ENCODE measurements around the gene DUOX2.

Gene DUOX2

DNA sequence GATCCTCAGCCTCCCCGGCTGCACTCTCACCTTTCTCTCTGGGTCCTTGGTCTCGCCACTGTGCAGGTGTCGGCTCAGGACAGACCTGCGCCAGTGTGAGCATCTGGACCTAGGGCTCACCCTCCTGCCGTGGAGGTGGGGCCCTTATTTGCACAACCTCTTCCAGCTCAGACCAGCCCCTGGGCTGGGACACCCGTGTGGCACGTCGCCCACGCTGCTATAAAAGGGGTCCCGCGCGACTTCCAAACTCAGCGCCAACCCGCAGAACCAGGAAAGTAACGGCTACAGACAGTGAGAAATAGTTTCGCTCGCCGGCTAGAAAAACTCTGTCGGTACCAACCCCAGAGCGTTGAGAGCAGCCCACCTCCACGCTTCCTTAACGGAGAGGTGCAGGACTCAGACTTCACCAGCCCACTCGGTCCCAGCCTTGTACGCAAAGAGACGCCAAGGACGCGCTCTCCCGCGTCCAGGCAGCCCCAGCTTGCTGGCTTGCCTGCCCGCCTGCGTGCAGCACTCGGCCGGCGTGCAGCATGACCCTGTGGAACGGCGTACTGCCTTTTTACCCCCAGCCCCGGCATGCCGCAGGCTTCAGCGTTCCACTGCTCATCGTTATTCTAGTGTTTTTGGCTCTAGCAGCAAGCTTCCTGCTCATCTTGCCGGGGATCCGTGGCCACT is at the start of gene DUOX2, which contains the start of gene DUOXA2:
Gene DUOX2, minus strand, starts transcription at position 97 of the 675 bp plus-strand sequence. CDS start 761 bp downstream, outside the sequence.
Gene DUOXA2, plus strand, starts transcription at position 251 of the 675 bp plus-strand sequence. Its CDS starts 280 bp downstream, at position 531.
- no peak for DNase-seq (ENCODE audit: low read depth in 2 of 2)
- no peak within 1 kb of the TSS for H3K4me3 ChIP-seq (replicated peaks in 1 of 2; ENCODE audit: low read depth in 2 of 2, low read length in 2 of 2)
- TF ChIP-seq, protein P1, sequence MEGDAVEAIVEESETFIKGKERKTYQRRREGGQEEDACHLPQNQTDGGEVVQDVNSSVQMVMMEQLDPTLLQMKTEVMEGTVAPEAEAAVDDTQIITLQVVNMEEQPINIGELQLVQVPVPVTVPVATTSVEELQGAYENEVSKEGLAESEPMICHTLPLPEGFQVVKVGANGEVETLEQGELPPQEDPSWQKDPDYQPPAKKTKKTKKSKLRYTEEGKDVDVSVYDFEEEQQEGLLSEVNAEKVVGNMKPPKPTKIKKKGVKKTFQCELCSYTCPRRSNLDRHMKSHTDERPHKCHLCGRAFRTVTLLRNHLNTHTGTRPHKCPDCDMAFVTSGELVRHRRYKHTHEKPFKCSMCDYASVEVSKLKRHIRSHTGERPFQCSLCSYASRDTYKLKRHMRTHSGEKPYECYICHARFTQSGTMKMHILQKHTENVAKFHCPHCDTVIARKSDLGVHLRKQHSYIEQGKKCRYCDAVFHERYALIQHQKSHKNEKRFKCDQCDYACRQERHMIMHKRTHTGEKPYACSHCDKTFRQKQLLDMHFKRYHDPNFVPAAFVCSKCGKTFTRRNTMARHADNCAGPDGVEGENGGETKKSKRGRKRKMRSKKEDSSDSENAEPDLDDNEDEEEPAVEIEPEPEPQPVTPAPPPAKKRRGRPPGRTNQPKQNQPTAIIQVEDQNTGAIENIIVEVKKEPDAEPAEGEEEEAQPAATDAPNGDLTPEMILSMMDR (IDR thresholded peaks at IDR 0.05; ENCODE audit: low read depth, low read length), result no peak

DNA sequence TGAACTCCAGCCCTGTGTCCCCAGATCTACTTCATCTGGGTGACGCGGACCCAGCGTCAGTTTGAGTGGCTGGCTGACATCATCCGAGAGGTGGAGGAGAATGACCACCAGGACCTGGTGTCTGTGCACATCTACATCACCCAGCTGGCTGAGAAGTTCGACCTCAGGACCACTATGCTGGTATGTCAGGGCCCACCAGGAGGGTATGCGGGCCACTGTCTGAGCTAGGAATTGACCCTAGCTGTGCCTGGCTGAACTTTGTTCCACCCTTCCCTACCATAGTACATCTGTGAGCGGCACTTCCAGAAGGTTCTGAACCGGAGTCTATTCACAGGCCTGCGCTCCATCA is 49.5 kb upstream of the DUOX2 start:
- DNase-seq (ENCODE audit: low read depth in 2 of 2), result no peak
- H3K4me3 ChIP-seq (replicated peaks in 1 of 2; ENCODE audit: low read depth in 2 of 2, low read length in 2 of 2), result no peak overlapping the region
- TF ChIP-seq, protein P1 (IDR thresholded peaks at IDR 0.05; ENCODE audit: low read depth, low read length), result no peak

- TF ChIP-seq, protein P1 (IDR thresholded peaks at IDR 0.05; ENCODE audit: low read depth, low read length), result peak; percentile 95
- peak; percentile 81 to 87 for DNase-seq (ENCODE audit: low read depth in 2 of 2)
- no peak overlapping the region for H3K4me3 ChIP-seq (replicated peaks in 1 of 2; ENCODE audit: low read depth in 2 of 2, low read length in 2 of 2)
Observed at GRCh38 chr15:45162771-45163507, 49.0 kb upstream of the DUOX2 start.

DNA sequence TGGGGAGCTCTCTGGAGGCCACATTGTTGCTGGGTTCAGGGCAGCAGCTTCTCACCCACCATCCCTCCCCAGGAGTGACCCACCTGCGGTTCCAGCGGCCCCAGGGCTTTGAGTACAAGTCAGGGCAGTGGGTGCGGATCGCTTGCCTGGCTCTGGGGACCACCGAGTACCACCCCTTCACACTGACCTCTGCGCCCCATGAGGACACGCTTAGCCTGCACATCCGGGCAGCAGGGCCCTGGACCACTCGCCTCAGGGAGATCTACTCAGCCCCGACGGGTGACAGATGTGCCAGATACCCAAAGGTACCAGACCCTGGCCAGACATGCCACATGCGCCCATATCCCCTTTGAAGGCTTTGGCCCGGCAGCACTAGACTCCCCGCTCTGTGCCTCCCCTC is 47.7 kb upstream of the DUOX2 start:
- DNase-seq (ENCODE audit: low read depth in 2 of 2), result no peak
- TF ChIP-seq, protein P1 (IDR thresholded peaks at IDR 0.05; ENCODE audit: low read depth, low read length), result no peak
- no peak overlapping the region for H3K4me3 ChIP-seq (replicated peaks in 1 of 2; ENCODE audit: low read depth in 2 of 2, low read length in 2 of 2)

GRCh38 chr15:45157974-45158373 is 44.0 kb upstream of the DUOX2 start:
- TF ChIP-seq, protein P1 (IDR thresholded peaks at IDR 0.05; ENCODE audit: low read depth, low read length), result no peak
- DNase-seq (ENCODE audit: low read depth in 2 of 2), result peak; percentile 74 to 87
- no peak overlapping the region for H3K4me3 ChIP-seq (replicated peaks in 1 of 2; ENCODE audit: low read depth in 2 of 2, low read length in 2 of 2)

DNA sequence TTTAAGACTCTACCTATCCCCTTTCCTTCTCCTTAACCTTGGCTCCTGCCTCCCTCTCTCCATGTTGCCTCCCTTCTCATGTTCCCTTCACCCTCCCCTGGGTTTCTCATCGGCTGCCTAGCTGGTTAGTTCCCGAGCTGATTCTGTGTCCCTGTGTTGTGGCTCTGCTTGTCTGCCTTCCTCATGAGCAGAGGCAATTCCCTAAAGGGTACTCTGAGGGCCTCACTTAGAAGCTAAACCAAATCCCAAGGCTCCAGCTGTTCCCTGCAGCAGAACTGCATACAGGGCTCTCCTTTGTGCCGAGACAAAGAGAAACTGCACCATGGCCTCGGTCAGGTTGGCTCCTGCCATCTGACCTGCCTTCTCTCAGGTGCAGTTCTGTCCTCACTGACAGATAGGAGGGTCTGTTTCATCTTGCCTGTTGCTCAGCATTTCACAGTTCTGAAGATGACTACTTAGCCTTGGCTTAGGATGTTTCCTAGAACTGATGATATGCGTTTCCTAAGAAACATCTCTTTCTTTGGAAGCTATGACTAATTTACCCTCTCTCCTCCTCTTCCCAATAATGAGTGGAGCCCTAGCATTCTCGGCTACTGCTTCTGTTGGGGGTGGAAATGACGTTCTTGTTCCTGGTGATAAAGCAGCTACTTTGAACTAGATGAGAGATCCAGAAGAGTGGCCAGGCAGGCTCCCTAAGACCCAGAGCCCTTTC is 42.9 kb upstream of the DUOX2 start:
- peak; percentile 81 for DNase-seq (ENCODE audit: low read depth in 2 of 2)
- TF ChIP-seq, protein P1 (IDR thresholded peaks at IDR 0.05; ENCODE audit: low read depth, low read length), result no peak
- H3K4me3 ChIP-seq (replicated peaks in 1 of 2; ENCODE audit: low read depth in 2 of 2, low read length in 2 of 2), result no peak overlapping the region

Data from cardiac fibroblast (primary cell).